HepG2 (cell line): Measurements from ENCODE around the gene PA2G4. TPM values are rescaled to one million over a fixed set of nuclear protein-coding genes. Genes with fewer than 3 reads are reported as not detected.

Experiments used
- EEA1 ChIP-seq: sonication (generic); formaldehyde crosslinking; IDR thresholded peaks from 2 replicates; pipeline ENCODE4 v1.5.1; 2020; ENCODE audit warnings: mild to moderate bottlenecking, missing genetic modification reagents, borderline replicate concordance
- FOXJ3 ChIP-seq: sonication (generic); formaldehyde crosslinking; IDR thresholded peaks from 2 replicates; pipeline ENCODE4 v1.4.0; 2020; ENCODE audit warnings: missing genetic modification reagents, mild to moderate bottlenecking, borderline replicate concordance
- GABPB1 ChIP-seq: IDR thresholded peaks from 2 replicates; pipeline ENCODE4 v1.6.1; 2016; ENCODE audit warnings: mild to moderate bottlenecking, missing genetic modification reagents, moderate library complexity, missing compliant biosample characterization
- HCFC1 ChIP-seq: fragments of 150-350 bp; IDR thresholded peaks from 2 replicates; pipeline ENCODE4 v1.6.1; 2014; ENCODE audit warnings: low read depth, low read length
- HMGA1 ChIP-seq: sonication (generic); formaldehyde crosslinking; conservative IDR thresholded peaks from 2 replicates; pipeline ENCODE4 v1.4.0; 2020; ENCODE audit warnings: missing genetic modification reagents
- JARID2 ChIP-seq: sonication (generic); formaldehyde crosslinking; IDR thresholded peaks from 2 replicates; pipeline ENCODE4 v1.8.1; 2023; ENCODE audit warnings: missing genetic modification reagents, inconsistent platforms; ENCODE audit not compliant: insufficient replicate concordance
- JUND ChIP-seq: sonication (generic); formaldehyde crosslinking; IDR thresholded peaks from 2 replicates; pipeline ENCODE4 v1.8.0; 2022; ENCODE audit warnings: mild to moderate bottlenecking, missing genetic modification reagents
- KLF12 ChIP-seq: sonication (generic); formaldehyde crosslinking; IDR thresholded peaks from 2 replicates; pipeline ENCODE4 v1.4.0; 2020; ENCODE audit warnings: missing genetic modification reagents, borderline replicate concordance
- LCORL ChIP-seq, 2 experiments: fragments of 450-650 bp in 1 of 2; sonication (generic) in 1 of 2; formaldehyde crosslinking in 1 of 2; IDR thresholded peaks; 2 replicates each; pipeline versions ENCODE4 v1.5.0 to v1.6.1; 2017 to 2020; ENCODE audit warnings: antibody characterized with exemption in 1 of 2, missing genetic modification reagents in 1 of 2
- MIER2 ChIP-seq: IDR thresholded peaks from 2 replicates; pipeline ENCODE4 v1.6.1; 2016; ENCODE audit warnings: missing biosample characterization, missing genetic modification reagents
- MXI1 ChIP-seq: IDR thresholded peaks from 3 replicates; pipeline ENCODE4 v1.6.1; 2012; ENCODE audit warnings: low read depth, low read length, inconsistent platforms, borderline replicate concordance
- PCBP2 ChIP-seq: fragments of 200-400 bp; formaldehyde crosslinking; optimal IDR thresholded peaks from 2 replicates; pipeline ENCODE3; 2018; ENCODE audit warnings: low read length, low read depth; ENCODE audit not compliant: poor library complexity, severe bottlenecking
- REPIN1 ChIP-seq: sonication (generic); formaldehyde crosslinking; IDR thresholded peaks from 2 replicates; pipeline ENCODE4 v1.8.0; 2022; ENCODE audit warnings: missing genetic modification reagents, low read depth, mild to moderate bottlenecking, borderline replicate concordance
- RFX5 ChIP-seq: IDR thresholded peaks from 2 replicates; pipeline ENCODE4 v1.6.1; 2011; ENCODE audit warnings: low read depth, low read length, improper control_type of control experiment
- TBL1XR1 ChIP-seq: fragments of 150-350 bp; IDR thresholded peaks from 2 replicates; pipeline ENCODE4 v1.6.1; 2014; ENCODE audit warnings: borderline replicate concordance, low read length; ENCODE audit not compliant: partially characterized antibody
- ZFP82 ChIP-seq: sonication (generic); formaldehyde crosslinking; IDR thresholded peaks from 2 replicates; pipeline ENCODE4 v1.5.1; 2020; ENCODE audit warnings: mild to moderate bottlenecking, missing genetic modification reagents, borderline replicate concordance
- ZNF17 ChIP-seq: sonication (generic); formaldehyde crosslinking; IDR thresholded peaks from 2 replicates; pipeline ENCODE4 v1.5.0; 2020; ENCODE audit warnings: mild to moderate bottlenecking, missing genetic modification reagents
- ZNF570 ChIP-seq: sonication (generic); formaldehyde crosslinking; IDR thresholded peaks from 2 replicates; pipeline ENCODE4 v1.4.0; 2020; ENCODE audit warnings: mild to moderate bottlenecking, missing genetic modification reagents, borderline replicate concordance
- ZNF883 ChIP-seq: sonication (generic); formaldehyde crosslinking; IDR thresholded peaks from 2 replicates; pipeline ENCODE4 v1.5.1; 2020; ENCODE audit warnings: mild to moderate bottlenecking, missing genetic modification reagents; ENCODE audit errors: not compliant biosample characterization
- polyA plus RNA-seq, 8 experiments: library from polyadenylated mRNA; depleted of rRNA in 3 of 8; stranded (reverse) in 7 of 8; unstranded in 1 of 8; fragments of >200 nt; fragmentation: Illumina TruSeq in 4 of 8; extraction: Trizol in 4 of 8; gene quantifications; 2 replicates each; pipeline versions ENCODE4 v1.2.1 to v1.2.3, GENCODE V29; 2011 to 2016; ENCODE audit warnings: low read depth in 4 of 8, missing spikeins in 1 of 8, mixed read lengths in 1 of 8; ENCODE audit not compliant: insufficient read depth in 1 of 8
- total RNA-seq, 5 experiments: library from RNA; depleted of rRNA; stranded (reverse); fragments of >200 nt; fragmentation: Illumina TruSeq; extraction: Trizol; gene quantifications; 2 replicates each; pipeline ENCODE4 v1.2.3, GENCODE V29; 2016; ENCODE audit warnings: low read depth in 1 of 5
- TF ChIP-seq, protein P1 (sequence below): sonication (generic); formaldehyde crosslinking; IDR thresholded peaks from 2 replicates; pipeline ENCODE4 v1.4.0; 2020; ENCODE audit warnings: missing genetic modification reagents
- TF ChIP-seq, protein P2 (sequence below): IDR thresholded peaks from 2 replicates; pipeline ENCODE4 v1.4.0; 2020; ENCODE audit warnings: mild to moderate bottlenecking, missing genetic modification reagents
- TF ChIP-seq, protein P3 (sequence below): sonication (generic); formaldehyde crosslinking; IDR thresholded peaks from 2 replicates; pipeline ENCODE4 v1.9.0; 2021; ENCODE audit warnings: missing genetic modification reagents, borderline replicate concordance

PA2G4 gene
- total and polyA plus RNA-seq, 2 of the 13 experiments (the other 11 are each of a cell fraction or from before 2014, with no cell fraction given): 147 to 240 TPM

DNA sequence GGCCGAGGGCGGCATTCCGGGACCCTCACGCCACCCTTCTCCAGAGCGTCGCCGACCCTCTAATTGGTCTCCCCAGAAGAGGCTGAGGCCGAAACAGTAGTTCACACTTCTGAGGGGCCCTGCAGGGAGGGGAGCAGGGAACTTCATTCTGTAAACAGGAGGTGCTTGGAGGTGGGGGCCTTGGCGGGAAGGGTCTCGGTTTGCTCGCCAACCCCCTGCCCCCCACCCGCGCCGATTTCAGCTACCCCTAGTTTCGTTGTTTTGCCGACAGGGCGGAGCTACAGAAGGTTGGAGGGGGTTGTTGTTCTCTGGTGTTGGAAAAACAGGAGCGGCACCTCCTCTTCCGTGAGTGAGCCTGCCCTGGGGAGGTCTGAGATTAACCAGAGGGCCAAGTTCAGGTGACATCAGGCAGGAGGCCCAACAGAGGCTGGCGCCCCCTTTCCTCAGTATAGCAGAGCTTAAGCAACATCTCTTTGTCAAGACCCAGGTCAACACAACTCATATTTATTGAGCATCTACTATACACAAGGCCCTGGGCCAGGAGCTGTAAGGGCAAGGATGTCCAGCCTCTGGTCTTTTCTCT is 23.7 kb upstream of the PA2G4 start (continued):
- TF ChIP-seq KLF12 (CRISPR knock-in tag) (no peak), ZNF570 (CRISPR knock-in tag) (no peak), ZNF17 (CRISPR knock-in tag) (no peak), TBL1XR1 (peak; percentile 79), ZFP82 (no peak), MIER2 (CRISPR knock-in tag) (peak; percentile 69; the same call in 1 of the 2 replicates), MXI1 (peak; percentile 62; the same call in 1 of the 3 replicates), FOXJ3 (CRISPR knock-in tag) (peak; percentile 62; the same call in 1 of the 2 replicates), JARID2 (CRISPR knock-in tag) (no peak), LCORL (IDR thresholded peaks at IDR 0.05) (no peak), LCORL (CRISPR knock-in tag; IDR thresholded peaks at IDR 0.05) (peak; percentile 15), HCFC1 (no peak), HMGA1 (CRISPR knock-in tag) (no peak), GABPB1 (CRISPR knock-in tag) (no peak; the same call in none of the 2 replicates), RFX5 (no peak), REPIN1 (peak; percentile 14; the same call in 1 of the 2 replicates), ZNF883 (CRISPR knock-in tag) (no peak), EEA1 (CRISPR knock-in tag) (no peak), PCBP2 (no peak), JUND (CRISPR knock-in tag) (peak; percentile 54; the same call in 1 of the 2 replicates)
- TF ChIP-seq, protein P1, sequence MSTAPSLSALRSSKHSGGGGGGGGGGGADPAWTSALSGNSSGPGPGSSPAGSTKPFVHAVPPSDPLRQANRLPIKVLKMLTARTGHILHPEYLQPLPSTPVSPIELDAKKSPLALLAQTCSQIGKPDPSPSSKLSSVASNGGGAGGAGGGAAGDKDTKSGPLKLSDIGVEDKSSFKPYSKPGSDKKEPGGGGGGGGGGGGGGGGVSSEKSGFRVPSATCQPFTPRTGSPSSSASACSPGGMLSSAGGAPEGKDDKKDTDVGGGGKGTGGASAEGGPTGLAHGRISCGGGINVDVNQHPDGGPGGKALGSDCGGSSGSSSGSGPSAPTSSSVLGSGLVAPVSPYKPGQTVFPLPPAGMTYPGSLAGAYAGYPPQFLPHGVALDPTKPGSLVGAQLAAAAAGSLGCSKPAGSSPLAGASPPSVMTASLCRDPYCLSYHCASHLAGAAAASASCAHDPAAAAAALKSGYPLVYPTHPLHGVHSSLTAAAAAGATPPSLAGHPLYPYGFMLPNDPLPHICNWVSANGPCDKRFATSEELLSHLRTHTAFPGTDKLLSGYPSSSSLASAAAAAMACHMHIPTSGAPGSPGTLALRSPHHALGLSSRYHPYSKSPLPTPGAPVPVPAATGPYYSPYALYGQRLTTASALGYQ: no peak
- TF ChIP-seq, protein P2, sequence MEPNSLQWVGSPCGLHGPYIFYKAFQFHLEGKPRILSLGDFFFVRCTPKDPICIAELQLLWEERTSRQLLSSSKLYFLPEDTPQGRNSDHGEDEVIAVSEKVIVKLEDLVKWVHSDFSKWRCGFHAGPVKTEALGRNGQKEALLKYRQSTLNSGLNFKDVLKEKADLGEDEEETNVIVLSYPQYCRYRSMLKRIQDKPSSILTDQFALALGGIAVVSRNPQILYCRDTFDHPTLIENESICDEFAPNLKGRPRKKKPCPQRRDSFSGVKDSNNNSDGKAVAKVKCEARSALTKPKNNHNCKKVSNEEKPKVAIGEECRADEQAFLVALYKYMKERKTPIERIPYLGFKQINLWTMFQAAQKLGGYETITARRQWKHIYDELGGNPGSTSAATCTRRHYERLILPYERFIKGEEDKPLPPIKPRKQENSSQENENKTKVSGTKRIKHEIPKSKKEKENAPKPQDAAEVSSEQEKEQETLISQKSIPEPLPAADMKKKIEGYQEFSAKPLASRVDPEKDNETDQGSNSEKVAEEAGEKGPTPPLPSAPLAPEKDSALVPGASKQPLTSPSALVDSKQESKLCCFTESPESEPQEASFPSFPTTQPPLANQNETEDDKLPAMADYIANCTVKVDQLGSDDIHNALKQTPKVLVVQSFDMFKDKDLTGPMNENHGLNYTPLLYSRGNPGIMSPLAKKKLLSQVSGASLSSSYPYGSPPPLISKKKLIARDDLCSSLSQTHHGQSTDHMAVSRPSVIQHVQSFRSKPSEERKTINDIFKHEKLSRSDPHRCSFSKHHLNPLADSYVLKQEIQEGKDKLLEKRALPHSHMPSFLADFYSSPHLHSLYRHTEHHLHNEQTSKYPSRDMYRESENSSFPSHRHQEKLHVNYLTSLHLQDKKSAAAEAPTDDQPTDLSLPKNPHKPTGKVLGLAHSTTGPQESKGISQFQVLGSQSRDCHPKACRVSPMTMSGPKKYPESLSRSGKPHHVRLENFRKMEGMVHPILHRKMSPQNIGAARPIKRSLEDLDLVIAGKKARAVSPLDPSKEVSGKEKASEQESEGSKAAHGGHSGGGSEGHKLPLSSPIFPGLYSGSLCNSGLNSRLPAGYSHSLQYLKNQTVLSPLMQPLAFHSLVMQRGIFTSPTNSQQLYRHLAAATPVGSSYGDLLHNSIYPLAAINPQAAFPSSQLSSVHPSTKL (CRISPR knock-in tag): peak; percentile 58
- TF ChIP-seq, protein P3, sequence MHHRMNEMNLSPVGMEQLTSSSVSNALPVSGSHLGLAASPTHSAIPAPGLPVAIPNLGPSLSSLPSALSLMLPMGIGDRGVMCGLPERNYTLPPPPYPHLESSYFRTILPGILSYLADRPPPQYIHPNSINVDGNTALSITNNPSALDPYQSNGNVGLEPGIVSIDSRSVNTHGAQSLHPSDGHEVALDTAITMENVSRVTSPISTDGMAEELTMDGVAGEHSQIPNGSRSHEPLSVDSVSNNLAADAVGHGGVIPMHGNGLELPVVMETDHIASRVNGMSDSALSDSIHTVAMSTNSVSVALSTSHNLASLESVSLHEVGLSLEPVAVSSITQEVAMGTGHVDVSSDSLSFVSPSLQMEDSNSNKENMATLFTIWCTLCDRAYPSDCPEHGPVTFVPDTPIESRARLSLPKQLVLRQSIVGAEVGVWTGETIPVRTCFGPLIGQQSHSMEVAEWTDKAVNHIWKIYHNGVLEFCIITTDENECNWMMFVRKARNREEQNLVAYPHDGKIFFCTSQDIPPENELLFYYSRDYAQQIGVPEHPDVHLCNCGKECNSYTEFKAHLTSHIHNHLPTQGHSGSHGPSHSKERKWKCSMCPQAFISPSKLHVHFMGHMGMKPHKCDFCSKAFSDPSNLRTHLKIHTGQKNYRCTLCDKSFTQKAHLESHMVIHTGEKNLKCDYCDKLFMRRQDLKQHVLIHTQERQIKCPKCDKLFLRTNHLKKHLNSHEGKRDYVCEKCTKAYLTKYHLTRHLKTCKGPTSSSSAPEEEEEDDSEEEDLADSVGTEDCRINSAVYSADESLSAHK (CRISPR knock-in tag): no peak
